Stimulated activated CD4-positive, alpha-beta T cell treated with anti-CD3 and anti-CD28 coated beads, Interleukin-12 subunit alpha, Interleukin-12 subunit beta, amount 100 ng/mL, for 24 hours (primary cell): ENCODE data around the gene COL8A2.
"Not testable (repeated sequence)": the region's sequence is repeated elsewhere in the genome, so short reads cannot be mapped to it uniquely, and the experiment has no call there.

Experiments used
- DNase-seq, 2 experiments: peaks; one replicate each; pipeline ENCODE4 v3.0.0-alpha.2; 2020; ENCODE audit warnings: low read depth in 2 of 2

Gene COL8A2

DNA sequence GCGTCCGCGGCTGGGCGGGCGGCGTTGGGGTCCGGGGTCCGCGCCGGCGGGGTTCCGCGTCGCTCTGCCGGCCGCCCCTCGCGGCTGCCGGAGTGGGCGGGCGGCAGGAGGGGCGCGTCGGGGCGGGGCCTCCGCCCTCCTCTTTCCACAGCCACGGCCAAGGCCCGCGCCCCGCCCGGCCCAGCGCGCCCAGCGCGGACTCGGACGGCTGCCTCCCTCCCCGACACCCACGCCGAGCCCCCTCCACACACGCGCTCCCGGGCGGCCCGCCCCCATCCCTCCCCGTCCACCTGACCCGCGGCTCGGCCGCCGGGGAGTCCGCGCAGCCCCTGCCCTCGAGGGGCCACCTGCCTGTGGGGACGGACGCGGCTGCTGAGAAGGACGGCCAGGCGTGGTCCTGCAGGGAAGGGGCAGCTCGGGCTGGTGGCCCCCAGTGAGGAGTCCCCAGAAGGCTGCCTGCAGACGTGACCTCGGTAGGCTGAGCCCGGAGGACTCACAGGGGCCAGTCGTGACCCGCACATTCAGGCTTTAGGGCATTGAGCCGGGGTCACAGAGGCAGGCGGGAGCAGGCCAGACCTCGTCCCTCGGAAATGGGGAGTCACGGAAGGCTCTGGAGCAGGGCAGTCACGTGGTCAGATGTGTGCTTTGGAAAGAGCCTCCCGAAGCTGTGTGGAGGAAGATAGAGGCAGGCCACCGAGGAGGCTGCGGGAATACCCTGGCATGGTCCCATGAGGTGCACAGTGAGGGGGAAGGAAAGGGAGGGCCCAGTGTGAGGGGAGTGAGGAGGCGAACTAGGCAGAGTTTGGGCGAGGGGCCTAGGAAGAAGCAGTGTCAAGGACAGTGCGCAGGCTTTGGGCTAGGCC, at the start of gene COL8A2:
TSS of gene COL8A2 (minus strand) at position 94 of the 863 bp plus-strand sequence. CDS start 24,980 bp downstream, outside the sequence.
- DNase-seq = no peak

GRCh38 chr1:36174713-36175112, 49.7 kb upstream of the COL8A2 start:
- no peak for DNase-seq

- no peak for DNase-seq
Measured at GRCh38 chr1:36172983-36173382, 48.0 kb upstream of the COL8A2 start.

DNA sequence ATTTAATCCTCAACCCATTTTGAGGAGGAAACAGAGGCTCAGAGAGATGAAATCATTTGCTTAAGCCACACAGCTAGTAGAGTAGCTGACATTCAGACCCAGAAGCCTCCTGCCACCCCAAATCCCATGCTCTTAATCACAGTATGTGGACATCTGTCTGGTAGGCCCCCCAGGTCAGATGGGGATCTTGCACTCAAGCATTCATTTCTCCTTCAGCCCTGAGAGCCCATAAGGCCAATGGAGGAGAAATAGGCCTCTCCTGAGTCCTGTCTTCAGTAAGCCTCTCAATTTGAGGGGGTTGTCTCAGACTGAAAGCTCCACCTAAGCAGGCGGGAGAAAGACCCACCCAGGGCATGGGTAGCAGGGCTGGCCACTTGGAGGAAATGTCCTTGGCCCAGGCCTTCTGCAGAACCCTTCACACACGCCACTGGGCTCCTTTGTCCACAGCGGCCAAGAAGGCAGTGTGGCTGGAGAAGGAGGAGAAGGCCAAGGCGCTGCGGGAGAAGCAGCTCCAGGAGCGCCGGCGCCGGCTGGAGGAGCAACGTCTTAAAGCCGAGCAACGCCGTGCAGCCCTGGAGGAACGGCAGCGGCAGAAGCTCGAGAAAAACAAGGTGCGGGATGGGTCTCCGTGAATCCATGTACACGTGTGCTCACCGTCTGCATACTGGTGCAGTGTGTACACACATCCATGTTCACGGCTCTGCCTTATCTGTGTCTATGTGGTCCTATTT, 47.2 kb upstream of the COL8A2 start:
- DNase-seq = no peak

DNA sequence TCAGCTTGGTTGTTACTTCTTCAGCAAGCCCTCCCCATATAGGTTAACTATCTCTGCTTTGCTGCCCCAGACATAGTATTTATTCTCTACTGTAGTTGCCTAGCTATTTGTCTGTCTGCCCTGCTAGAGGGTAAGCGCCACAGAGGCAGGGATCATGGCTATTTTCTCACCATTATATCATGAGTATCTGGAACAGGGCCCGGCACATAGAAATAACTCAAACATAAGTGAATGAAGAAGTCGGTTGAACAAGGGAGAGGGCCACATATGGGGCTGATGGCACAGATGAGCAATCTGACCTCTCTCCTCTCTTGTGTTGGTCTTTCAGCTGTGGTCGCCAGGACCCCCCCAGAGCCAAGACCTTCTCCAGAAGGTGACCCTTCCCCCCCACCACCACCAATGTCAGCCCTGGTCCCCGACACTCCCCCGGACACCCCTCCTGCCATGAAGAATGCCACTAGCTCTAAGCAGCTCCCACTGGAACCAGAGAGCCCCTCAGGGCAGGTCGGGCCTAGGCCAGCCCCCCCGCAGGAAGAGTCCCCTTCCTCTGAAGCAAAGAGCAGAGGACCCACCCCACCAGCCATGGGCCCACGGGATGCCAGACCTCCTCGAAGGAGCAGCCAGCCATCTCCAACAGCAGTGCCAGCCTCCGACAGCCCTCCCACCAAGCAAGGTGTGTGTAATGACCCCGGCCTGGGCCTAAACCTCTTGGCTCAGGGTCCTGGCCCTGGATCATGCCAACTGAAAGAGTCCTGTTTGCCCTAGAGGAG, 45.8 kb upstream of the COL8A2 start:
- no peak for DNase-seq

GRCh38 chr1:36168514-36168913, 43.5 kb upstream of the COL8A2 start:
- no peak for DNase-seq

- DNase-seq = no peak
Measured at GRCh38 chr1:36166938-36167905, 42.2 kb upstream of the COL8A2 start.

- DNase-seq = no peak
Measured at GRCh38 chr1:36166136-36166535, 41.1 kb upstream of the COL8A2 start.

- DNase-seq = no peak
Measured at GRCh38 chr1:36165145-36165544, 40.1 kb upstream of the COL8A2 start.

DNA sequence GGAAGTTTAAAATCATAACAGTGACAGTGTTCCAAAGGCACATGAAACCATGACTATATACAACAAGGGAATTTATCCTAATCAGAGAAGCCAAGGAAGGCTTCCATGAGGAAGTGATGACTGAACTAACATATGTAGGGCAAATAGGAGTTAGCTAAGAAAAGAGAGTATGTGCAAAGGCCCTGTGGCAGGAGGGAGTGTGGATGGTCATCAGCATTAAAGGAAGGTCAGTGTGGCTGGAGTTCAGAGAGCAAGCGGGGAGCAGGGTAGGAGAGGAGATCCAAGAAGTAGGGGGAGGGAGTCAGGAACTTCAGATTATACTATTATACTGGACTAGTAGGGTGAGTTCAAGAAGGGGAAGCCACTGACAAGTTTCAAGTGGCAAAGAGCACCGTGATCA, 39.3 kb upstream of the COL8A2 start:
- no peak for DNase-seq

DNA sequence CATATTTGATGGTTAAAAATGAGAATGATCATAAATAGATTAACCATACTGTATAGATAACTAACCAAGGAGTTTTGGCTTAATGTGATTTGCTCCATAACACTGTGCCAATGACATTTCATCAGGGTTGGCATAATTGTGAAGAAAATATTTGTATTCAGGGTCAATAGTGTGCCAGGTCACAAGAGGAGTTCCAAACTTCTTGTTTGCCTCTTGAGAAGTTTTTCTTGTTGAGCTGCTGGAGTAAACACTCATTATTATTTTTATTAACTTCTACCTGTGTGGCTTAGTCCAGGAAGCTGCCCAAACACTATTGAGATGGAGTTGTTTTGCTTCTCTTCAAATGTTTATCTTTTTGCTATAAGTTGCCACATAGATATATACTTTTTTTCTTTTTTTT, 38.4 kb upstream of the COL8A2 start:
- DNase-seq = no peak

- DNase-seq = no peak
Measured at GRCh38 chr1:36162680-36163239, 37.7 kb upstream of the COL8A2 start.

- DNase-seq = no peak
Measured at GRCh38 chr1:36161641-36162531, 36.9 kb upstream of the COL8A2 start.

DNA sequence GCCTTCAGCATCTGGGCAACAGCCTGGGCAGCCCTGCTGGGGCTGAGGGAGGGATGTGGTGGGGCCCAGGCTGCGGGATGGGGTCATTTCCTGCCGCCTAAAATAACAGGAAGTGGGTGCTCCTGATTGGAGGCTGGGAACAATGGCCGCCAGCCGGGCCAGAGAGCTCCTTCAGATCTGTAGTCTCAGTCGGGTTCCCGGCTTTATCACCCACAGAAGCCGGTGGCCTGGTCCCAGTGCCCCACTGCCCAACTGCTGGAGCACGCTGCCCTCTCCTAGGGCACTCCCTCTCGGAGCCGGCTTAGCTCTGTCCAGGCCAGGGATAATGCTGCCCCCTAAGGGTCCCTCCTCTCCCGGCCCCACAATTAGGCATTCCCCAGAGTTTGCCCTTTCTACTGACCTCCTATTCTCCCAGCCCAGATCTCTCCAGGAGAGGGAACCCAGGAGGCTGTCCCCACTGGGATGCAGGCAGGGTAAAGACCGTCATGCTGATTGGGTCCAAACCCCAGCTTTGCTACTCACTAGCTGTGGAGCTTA, 36.0 kb upstream of the COL8A2 start:
- DNase-seq = peak; percentile 37 to 69

DNA sequence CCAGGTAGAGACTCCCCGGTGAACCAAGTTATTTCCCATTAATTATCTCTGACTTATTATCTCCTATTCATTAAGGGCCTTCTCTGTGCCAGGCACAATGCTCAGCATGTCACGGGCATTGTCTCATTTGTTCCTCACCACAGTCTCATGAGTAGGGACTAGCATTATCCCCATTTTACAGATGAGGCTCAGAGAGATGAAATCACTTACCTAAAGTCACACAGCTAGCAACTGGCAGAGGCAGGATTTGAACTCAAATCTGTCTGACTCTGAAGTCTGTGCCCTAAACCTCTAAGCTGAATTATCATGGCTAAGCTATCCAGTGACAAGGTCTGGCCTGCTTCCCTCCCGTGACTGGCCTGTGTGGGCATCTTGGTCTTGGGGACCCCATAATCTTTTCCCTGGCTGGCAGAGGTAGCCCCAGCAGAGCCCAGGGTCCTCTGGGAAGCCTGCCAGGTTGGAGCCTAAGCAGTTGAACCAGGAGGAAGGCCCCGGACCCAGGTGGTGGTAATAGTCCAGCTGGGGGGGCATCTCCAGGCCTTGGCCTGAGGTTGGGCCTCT, 35.4 kb upstream of the COL8A2 start:
- DNase-seq = no peak

DNA sequence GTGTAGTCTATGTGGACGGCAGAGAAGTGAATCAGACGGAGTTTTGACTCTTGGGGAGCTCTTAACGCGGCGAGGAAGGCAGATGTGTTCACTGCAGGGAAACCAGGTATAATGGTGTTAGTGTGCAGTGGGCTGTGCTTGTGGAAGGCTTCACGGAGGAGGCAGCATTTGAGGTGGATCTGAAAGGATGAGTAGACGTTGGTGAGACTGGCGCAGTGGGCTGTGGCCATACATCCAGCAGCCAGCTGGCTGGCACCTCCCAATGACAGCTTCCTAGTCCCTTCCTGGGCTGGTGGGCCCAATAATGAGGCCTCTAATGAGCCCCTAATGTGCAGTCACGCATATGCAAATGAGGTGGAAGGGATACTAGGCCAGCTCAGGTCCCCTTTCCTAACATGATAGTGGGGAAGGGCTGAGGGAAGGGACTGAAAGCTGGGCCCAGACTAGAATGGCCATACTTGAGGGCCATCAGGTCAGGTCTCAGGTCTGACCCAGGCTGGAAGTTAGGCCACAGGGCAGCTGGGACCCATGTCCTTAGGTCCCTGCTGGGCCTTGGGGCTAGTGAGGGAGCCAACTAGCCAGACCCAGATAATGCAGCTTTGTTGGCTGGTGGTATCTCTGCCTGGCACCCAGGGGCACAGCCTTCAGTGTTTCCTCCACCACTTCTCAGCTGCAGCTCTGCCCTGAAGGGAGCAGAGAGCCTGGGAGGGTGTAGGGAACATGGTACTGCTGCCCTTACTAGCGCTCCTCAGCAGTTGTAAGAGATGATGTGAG, 34.8 kb upstream of the COL8A2 start:
- DNase-seq = no peak

DNA sequence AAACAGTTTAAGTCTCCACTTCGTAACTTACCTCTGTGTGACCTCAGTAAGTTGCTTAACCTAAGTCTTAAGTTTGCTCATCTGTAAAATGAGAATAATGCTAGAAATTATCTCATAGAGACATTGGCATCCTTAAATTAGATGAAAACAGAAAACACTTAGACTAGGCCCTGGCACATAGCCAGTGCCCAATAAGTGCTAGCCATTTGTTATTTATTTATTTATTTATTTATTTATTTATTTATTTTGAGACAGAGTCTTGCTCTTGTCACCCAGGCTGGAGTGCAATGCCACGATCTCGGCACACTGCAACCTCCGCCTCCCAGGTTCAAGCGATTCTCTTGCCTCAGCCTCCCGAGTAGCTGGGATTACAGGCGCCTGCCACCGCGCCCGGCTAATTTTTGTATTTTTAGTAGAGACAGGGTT, 33.8 kb upstream of the COL8A2 start:
- not testable (repeated sequence) for DNase-seq
